Mucosa of stomach (tissue), 1 donor: ENCODE results near the gene SLC25A42.
A peak's percentile ranks its signal among the peaks of the same experiment; 100 is the strongest.

Source experiments
- H3K27me3 ChIP-seq: one replicate; pipeline ENCODE4 v1.7.0; 2013; ENCODE audit warnings: mild to moderate bottlenecking, low read length; ENCODE audit not compliant: control insufficient read depth, insufficient read depth
- H3K36me3 ChIP-seq: one replicate; pipeline ENCODE4 v1.7.0; 2013; ENCODE audit warnings: low read length; ENCODE audit not compliant: control insufficient read depth, insufficient read depth
- H3K4me1 ChIP-seq: one replicate; pipeline ENCODE4 v1.7.0; 2013; ENCODE audit warnings: mild to moderate bottlenecking, low read length; ENCODE audit not compliant: control insufficient read depth, insufficient read depth
- H3K4me3 ChIP-seq: one replicate; pipeline ENCODE4 v1.7.0; 2013; ENCODE audit warnings: low read length
- H3K9ac ChIP-seq: one replicate; pipeline ENCODE4 v1.7.0; 2013; ENCODE audit warnings: mild to moderate bottlenecking, low read length, moderate library complexity
- H3K9me3 ChIP-seq: one replicate; pipeline ENCODE4 v1.7.0; 2013; ENCODE audit warnings: mild to moderate bottlenecking, low read length, moderate library complexity; ENCODE audit not compliant: control insufficient read depth
- donor health status: Pancreatic carcinoma.

The SLC25A42 gene

DNA sequence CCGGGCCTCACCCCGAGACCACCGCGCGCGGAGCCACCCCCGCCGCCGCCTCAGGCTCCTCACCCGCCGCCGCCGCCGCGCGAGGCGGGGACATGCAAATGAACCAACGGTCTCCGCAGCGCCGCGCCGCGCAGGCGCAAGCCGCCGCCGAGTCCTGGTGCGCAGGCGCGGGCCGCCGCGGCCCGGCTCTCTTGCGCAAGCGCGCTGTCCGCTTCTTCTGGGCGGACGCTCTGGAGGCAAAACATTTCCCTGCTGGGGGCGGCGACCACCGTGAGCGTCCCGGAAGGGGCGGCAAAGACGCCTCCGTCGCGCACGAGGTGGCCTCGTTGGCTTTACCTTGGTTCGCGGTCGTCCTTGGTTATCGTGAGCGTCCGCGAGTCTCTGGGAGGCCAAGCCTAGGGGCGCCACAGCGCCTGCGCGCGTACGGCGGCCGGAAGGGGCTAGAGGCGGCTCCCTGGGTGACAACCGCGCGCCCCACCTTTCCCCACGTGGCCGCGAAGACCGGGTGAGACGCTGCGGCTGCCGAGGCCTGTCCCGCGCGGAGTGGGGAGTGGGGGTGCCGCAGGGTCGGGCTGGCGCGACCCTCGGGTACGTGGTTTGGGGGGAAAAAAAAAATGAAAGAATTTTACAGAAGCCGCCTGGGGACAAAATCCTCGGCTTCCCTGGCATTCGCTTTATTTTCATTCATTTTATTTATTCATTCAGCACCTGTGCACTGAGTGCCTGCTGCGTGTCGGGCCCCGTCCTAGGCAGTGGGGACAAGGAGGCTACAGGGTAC lies 30.2 kb upstream of the SLC25A42 start, which contains the start of the genes ARMC6 and SUGP2:
ARMC6 (plus strand) TSS at position 178 of the 778 bp plus-strand sequence. CDS start 607 bp downstream, outside the sequence.
SUGP2 (minus strand) TSS at position 92 of the 778 bp plus-strand sequence. CDS start 2,446 bp downstream, outside the sequence.
- Histone ChIP-seq H3K36me3 (peaks cover 8% of the 10 kb centered on the region), H3K9me3 (no peaks in the 10 kb centered on the region), H3K9ac (peak within 1 kb of the TSS; percentile 78), H3K4me3 (peak within 1 kb of the TSS; percentile 77), H3K4me1 (peaks cover 16% of the 10 kb centered on the region), H3K27me3 (no peaks in the 10 kb centered on the region)

DNA sequence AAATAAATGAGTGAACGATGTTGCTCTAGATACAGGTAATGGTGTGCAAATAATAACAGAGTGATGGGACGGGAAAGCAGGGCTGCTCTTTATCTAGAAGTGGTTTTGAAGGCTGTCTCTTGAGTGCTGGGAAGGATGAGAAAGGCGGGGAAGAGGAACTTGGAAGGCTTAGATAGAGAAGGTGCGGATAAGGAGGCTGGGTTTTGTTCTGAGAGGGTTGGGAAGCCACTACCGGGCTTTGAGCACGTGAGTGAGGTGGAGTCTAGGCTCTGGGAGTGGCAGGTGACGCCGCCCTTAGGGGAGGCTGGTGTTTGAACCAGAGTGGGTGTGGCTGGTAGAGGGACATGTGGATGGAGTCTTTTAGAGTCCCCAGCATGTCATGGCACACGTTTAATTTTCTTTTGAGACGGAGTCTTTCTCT lies 29.6 kb upstream of the SLC25A42 start:
- peak overlapping the region; percentile 74 for H3K4me3 ChIP-seq

DNA sequence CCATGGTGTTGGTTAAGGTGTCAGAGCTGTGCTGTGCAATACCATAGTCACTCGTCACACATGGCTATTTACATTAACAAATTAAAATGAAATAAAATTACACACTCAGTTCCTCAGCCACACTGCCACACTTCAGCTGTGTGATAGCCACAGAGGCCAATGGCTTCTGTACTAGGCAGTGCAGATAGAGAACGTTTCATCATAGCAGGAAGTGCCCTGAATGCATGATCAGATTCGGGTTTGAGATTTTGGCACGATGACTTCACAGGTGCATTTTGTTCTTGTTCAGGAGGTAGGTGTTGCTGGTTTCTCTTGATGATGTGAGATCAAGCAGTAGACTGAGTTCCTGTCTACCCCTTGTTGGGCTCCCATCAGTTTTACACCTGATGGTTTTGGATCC lies 23.9 kb upstream of the SLC25A42 start:
- peaks cover 7% of the 10 kb centered on the region for H3K36me3 ChIP-seq
- no peaks in the 10 kb centered on the region for H3K27me3 ChIP-seq

More for the DNA sequence above, 29.6 kb upstream of the SLC25A42 start:
- Histone ChIP-seq H3K36me3 (peaks cover 8% of the 10 kb centered on the region), H3K9me3 (no peaks in the 10 kb centered on the region), H3K9ac (peak overlapping the region; percentile 78), H3K4me1 (peaks cover 16% of the 10 kb centered on the region), H3K27me3 (no peaks in the 10 kb centered on the region)

DNA sequence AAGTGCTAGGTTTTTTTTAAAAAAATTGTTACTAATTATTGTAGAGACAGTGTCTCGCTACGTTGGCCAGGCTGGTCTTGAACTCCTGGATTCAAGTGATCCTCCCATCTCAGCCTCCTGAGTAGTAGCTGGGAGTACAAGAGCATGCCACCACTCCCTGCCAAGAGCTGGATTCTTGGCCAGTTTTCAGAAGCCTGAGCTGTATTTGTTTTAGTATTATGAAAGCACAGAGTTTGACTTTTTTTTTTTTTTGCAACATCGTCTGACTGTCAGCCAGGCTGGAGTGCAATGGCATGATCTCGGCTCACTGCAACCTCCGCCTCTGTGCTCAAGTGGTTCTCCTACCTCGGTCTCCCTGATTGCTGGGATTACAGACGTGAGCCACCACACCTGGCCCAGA lies 23.4 kb upstream of the SLC25A42 start:
- no peak overlapping the region for H3K9ac ChIP-seq
- peaks cover 7% of the 10 kb centered on the region for H3K36me3 ChIP-seq
- no peak overlapping the region for H3K4me3 ChIP-seq

More for the DNA sequence above, 23.9 kb upstream of the SLC25A42 start:
- Histone ChIP-seq H3K4me3 (no peak overlapping the region), H3K9me3 (no peaks in the 10 kb centered on the region), H3K9ac (no peak overlapping the region), H3K4me1 (peaks cover 6% of the 10 kb centered on the region)

DNA sequence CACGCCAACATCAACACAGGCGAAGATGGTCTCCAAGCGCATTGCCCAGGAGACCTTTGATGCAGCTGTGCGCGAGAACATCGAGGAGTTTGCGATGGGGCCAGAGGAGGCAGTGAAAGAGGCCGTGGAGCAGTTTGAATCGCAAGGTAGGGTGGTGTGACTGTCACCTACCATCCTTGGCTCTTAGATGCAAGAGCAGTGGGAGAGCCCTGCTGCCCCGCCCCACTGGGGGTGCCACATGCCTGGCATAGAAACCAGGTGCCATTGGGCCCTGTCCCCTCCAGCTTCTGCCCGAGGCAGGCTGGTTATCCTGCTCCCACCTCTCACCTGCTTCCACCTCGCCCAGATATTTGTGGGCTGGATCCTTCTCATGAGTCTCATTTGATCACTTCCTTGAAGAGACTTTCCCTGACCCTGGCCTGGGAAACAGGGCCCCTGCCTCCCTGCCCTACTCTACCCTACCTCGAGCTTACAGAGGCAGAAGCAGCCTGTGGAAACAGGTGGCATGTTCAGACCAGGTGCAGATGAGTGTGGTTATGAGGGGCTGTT lies 21.0 kb upstream of the SLC25A42 start:
- Histone ChIP-seq H3K36me3 (peaks cover 7% of the 10 kb centered on the region), H3K4me3 (no peak overlapping the region), H3K9ac (no peak overlapping the region), H3K9me3 (no peaks in the 10 kb centered on the region), H3K27me3 (no peaks in the 10 kb centered on the region), H3K4me1 (peaks cover 6% of the 10 kb centered on the region)

More for the DNA sequence above, 23.4 kb upstream of the SLC25A42 start:
- Histone ChIP-seq H3K27me3 (no peaks in the 10 kb centered on the region), H3K4me1 (peaks cover 6% of the 10 kb centered on the region), H3K9me3 (no peaks in the 10 kb centered on the region)

DNA sequence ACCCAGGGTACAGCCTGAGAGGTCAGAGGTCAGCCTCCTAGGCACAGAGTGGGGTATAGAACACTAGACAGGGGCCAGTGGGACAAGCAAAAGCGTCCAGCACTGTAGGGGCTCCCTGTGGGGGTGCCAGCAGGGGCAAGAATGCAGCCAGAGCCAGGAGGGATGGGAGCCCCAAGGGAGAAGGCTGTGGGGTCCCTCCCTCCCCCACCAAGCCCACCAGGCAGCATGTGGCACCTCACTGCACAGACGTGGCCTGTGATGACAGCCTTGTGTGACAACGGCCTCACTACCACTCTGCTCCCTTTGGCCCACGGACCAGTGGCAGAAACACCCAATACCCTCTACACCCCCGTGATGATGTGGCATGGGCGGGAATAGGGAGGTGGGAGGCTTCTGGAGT lies 20.3 kb upstream of the SLC25A42 start:
- H3K9ac ChIP-seq = no peak overlapping the region
- H3K9me3 ChIP-seq = no peaks in the 10 kb centered on the region
- H3K27me3 ChIP-seq = no peaks in the 10 kb centered on the region
- peaks cover 7% of the 10 kb centered on the region for H3K36me3 ChIP-seq
- H3K4me1 ChIP-seq = peaks cover 6% of the 10 kb centered on the region
- H3K4me3 ChIP-seq = no peak overlapping the region

DNA sequence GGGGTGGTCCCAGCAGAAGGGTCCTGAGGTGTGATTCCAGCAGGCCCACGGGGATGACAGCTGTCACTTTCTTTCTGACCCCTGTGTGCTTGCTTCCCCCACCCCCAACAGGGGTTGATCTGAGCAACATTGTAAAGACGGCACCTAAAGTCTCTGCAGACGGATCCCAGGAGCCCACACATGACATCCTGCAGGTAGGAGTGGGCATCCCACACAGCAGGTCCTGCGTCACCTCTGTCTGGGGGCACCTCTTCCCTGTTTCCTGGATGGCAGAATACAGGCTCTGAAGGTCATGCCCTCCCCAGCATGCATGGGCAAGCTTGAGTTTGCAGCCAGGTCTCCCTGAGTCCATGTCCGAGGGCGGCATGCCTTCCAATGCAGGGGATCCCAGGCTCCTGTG lies 19.9 kb upstream of the SLC25A42 start:
- no peaks in the 10 kb centered on the region for H3K27me3 ChIP-seq
- peaks cover 7% of the 10 kb centered on the region for H3K36me3 ChIP-seq
- H3K9ac ChIP-seq = no peak overlapping the region
- H3K4me3 ChIP-seq = no peak overlapping the region
- peaks cover 6% of the 10 kb centered on the region for H3K4me1 ChIP-seq
- H3K9me3 ChIP-seq = no peaks in the 10 kb centered on the region

DNA sequence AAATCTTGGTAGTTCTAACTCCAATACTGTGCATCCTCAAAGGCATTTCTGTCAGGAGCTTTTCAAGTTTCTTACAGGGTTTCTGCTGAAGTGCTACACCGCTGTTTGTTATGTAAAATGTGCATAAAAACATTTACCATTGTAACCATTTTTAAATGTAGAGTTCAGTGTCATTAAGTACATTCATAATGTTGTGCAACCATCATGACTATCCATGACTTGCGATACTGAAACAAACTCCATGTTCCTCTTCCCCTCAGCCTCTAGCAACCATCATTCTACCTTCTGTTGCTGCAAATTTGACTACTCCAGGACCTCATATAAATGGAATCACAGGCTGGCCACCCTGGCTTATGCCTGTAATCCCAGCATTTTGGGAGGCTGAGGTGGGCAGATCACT lies 14.4 kb upstream of the SLC25A42 start:
- Histone ChIP-seq H3K4me1 (no peaks in the 10 kb centered on the region), H3K9ac (no peak overlapping the region), H3K4me3 (no peak overlapping the region), H3K36me3 (peaks cover 8% of the 10 kb centered on the region), H3K27me3 (no peaks in the 10 kb centered on the region), H3K9me3 (no peaks in the 10 kb centered on the region)

DNA sequence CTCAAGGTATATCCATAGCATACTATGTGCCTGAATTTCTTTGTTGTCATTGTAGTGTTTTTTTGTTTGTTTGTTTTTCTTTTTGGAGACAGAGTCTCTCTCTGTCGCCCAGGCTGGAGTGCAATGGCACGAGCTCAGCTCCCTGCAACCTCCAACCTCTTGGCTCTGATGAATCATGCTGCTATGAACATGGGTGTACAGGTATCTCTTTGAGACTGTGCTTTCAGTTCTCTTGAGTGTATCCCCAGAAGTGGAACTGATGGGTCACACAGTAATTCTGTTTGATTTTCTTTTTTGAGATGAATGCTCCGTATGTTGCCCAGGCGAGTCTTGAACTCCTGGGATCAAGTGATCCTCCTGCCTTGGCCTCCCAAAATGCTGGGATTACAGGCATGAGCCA lies 13.7 kb upstream of the SLC25A42 start:
- H3K4me3 ChIP-seq = no peak overlapping the region
- no peak overlapping the region for H3K9ac ChIP-seq
- no peaks in the 10 kb centered on the region for H3K27me3 ChIP-seq
- no peaks in the 10 kb centered on the region for H3K9me3 ChIP-seq
- no peaks in the 10 kb centered on the region for H3K4me1 ChIP-seq
- peaks cover 15% of the 10 kb centered on the region for H3K36me3 ChIP-seq

DNA sequence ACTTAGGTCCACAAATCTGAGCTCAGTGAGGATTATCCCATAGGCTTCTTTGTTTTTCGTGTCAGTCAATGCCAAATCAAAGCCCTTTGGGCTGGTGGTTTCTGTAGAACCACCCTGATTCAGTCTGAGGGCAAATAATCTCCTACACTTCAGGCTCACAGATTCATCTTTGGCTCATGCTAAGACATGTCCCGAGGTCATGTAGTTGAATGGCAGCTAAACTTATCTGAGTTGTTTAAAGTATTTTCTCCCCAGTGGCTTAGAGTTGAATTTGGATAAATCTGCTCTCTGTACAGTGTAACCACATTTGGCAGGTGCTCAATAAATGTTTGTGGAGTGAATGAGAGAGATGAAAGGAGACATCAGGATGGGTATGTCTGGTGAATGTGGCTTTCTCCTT lies 13.1 kb upstream of the SLC25A42 start:
- Histone ChIP-seq H3K9ac (no peak overlapping the region), H3K27me3 (no peaks in the 10 kb centered on the region), H3K4me3 (no peak overlapping the region), H3K36me3 (peaks cover 20% of the 10 kb centered on the region), H3K9me3 (no peaks in the 10 kb centered on the region), H3K4me1 (no peaks in the 10 kb centered on the region)

DNA sequence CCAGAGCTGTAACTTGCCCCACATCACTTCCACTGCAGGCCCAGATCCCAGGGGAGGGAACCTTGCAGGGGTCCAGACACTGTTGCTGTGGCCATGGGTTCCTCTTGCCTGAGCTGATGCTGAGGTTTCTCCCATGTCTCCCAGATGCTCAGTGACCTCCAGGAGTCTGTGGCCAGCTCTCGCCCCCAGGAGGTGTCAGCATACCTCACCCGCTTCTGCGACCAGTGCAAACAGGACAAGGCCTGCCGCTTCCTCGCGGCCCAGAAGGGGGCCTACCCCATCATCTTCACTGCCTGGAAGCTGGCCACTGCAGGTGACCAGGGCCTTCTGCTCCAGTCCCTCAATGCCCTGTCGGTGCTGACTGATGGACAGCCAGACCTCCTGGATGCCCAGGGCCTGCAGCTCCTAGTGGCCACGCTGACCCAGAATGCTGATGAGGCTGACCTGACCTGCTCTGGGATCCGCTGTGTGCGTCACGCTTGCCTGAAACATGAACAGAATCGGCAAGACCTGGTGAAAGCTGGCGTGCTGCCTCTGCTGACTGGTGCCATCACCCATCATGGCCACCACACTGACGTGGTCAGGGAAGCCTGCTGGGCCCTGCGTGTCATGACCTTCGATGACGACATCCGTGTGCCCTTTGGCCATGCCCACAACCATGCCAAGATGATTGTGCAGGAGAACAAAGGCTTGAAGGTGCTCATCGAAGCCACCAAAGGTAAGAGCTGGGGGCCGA lies 12.1 kb upstream of the SLC25A42 start:
- Histone ChIP-seq H3K9me3 (no peaks in the 10 kb centered on the region), H3K9ac (no peak overlapping the region), H3K4me1 (no peaks in the 10 kb centered on the region), H3K27me3 (no peaks in the 10 kb centered on the region), H3K36me3 (peaks cover 20% of the 10 kb centered on the region), H3K4me3 (no peak overlapping the region)

DNA sequence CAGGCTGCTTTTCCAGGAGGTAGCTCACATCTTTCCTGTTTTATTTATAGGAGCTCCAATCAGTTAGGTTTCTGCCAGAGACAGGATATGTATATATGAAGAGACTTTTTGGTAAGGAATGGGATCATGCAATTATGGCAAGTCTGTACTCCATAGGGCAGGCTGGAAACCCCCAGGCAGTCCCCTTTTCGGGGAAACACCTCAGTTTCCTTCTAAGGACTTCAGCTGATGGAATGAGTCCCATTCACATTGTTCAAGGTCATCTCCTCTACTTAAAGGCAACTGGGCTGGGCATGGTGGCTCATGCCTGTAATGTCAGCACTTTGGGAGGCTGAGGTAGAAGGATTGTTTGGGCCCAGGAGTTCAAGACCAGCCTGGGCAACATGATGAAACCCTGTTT lies 10.9 kb upstream of the SLC25A42 start:
- no peak overlapping the region for H3K9ac ChIP-seq
- no peaks in the 10 kb centered on the region for H3K4me1 ChIP-seq
- no peaks in the 10 kb centered on the region for H3K27me3 ChIP-seq
- no peak overlapping the region for H3K4me3 ChIP-seq
- no peaks in the 10 kb centered on the region for H3K9me3 ChIP-seq
- peaks cover 25% of the 10 kb centered on the region for H3K36me3 ChIP-seq
